HL-60/S4 treated with phorbol 12-myristate 13-acetate at 8.2 ng/mL for 4 days and 3 days (cell line): ENCODE results near the gene LRP10.
"Not testable (repeated sequence)": the region's sequence is repeated elsewhere in the genome, so short reads cannot be mapped to it uniquely, and the experiment has no call there.

Source experiments
- in situ Hi-C: fragments of 300-500 bp; cut with MboI; formaldehyde crosslinking; loops from 2 replicates; pipeline ENCODE4 v1.15.0; 2022; ENCODE audit warnings: low sequenced_read_pairs

LRP10 gene, protein sequence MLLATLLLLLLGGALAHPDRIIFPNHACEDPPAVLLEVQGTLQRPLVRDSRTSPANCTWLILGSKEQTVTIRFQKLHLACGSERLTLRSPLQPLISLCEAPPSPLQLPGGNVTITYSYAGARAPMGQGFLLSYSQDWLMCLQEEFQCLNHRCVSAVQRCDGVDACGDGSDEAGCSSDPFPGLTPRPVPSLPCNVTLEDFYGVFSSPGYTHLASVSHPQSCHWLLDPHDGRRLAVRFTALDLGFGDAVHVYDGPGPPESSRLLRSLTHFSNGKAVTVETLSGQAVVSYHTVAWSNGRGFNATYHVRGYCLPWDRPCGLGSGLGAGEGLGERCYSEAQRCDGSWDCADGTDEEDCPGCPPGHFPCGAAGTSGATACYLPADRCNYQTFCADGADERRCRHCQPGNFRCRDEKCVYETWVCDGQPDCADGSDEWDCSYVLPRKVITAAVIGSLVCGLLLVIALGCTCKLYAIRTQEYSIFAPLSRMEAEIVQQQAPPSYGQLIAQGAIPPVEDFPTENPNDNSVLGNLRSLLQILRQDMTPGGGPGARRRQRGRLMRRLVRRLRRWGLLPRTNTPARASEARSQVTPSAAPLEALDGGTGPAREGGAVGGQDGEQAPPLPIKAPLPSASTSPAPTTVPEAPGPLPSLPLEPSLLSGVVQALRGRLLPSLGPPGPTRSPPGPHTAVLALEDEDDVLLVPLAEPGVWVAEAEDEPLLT

DNA sequence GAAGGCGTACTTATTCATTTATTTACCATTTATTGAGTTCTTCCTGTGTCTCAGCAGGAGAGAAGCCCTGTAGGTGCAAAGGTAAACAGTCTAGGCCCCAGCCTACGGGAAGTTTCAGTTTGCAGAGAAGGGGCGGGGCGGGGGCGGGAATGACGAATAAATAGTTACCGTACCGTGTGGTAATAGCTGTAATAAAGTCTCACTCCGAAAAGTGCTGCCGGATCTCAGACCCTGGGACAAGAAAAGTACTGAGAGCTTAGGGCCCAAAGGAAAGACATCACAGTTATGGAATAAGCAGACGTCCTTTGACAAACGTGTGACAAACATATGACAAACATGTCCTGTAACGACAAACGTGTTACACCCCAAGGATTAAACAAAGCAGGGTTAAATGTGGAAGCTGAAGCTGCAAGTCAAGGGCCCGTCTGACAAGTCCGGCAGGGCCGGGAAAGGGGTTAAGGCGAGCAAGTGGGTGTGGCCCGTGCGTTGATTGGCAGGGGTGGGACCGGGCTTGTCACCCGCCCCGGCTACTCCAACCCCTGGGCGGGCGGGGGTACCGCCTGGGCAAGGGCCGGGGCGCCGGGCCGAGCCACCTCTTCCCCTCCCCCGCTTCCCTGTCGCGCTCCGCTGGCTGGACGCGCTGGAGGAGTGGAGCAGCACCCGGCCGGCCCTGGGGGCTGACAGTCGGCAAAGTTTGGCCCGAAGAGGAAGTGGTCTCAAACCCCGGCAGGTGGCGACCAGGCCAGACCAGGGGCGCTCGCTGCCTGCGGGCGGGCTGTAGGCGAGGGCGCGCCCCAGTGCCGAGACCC is at the start of gene LRP10:
Gene LRP10 (plus strand): TSS at position 517 of the 809 bp plus-strand sequence. CDS start 564 bp downstream, outside the sequence.
- in situ Hi-C loops = no loop called here

DNA sequence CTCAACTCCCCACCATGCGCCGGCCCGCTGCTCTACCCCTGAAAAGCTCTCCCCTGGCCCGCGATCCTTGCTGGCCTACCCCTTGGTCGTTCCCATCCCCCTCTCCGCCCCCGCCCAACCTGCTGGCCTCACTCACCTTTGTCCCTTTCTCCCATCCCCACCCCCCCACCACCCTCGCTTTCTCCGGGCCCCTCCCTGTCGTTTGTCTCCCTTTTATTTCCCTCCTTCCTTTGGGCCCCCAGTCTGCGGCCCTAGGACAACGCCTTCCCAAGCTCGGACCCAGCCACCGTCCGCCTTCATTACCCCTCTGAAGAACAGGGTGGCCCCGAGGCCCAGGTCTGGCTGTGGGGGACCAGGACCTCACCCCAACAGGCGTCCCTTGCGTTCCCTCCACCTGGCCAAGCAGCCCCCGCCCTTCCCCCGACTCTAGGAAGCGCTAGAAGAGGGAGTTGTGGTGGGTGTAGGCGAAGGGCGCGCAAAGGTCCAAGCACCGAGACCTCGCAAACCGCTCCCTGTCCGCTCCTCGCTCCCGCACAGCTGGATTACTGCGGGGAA is 49.4 kb upstream of the LRP10 start:
- in situ Hi-C loops = no loop called here

DNA sequence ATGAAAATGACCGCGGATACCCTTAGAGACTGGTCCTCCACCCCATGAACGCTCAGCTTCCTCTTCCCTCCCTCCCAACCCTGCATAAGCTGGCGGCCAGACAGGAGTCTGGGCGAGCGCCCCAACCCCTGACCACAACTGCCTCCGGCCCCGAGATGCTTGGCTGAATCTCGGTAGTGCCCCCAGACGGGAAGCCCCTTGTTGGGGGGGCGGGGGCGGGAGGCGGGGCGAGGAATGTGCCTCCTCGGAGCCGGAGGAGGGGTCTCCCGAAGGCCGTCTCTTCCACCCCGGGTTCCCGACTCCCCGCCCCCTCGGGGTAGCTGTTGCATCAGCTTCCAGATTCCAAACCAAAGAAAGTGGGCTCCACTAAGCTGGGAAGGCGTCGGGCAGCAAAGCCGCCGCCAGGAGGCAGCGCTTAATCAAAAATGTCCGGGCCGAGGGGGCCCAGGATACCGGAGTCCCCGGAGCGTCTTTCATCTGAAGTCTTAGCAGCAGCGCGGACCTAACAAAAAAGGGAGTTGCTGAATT is 48.9 kb upstream of the LRP10 start:
- in situ Hi-C loops = no loop called here

DNA sequence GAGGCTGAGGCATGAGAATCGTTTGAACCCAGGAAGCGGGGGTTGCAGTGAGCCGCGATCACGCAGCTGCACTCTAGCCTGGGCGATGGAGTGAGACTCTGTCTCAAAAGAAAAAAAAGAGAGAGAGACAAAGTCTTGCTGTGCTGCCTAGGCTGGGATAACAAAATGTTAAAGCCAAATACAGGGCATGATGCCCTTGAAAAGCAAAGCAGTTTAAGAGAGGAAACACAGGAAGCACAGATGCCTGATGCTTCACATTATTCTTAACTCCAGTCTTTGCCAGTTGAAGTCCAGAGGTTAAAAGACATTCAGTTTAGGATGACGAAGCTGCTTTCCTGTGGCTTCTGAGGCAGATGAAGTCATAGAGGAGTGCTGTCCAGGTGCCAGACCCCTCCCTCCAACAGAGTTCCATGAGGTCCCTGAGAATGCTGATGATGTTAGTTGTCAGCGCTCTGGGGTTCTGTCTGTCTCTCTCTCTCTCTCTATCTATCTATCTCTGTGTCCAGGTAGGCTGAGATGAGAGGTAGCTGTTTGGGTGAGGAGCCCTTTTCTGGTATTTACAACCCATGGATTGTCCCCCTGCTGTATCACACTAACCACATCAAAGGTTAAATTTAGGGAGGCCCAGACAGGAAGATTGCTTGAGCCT is 46.7 kb upstream of the LRP10 start:
- in situ Hi-C loops = no loop called here

DNA sequence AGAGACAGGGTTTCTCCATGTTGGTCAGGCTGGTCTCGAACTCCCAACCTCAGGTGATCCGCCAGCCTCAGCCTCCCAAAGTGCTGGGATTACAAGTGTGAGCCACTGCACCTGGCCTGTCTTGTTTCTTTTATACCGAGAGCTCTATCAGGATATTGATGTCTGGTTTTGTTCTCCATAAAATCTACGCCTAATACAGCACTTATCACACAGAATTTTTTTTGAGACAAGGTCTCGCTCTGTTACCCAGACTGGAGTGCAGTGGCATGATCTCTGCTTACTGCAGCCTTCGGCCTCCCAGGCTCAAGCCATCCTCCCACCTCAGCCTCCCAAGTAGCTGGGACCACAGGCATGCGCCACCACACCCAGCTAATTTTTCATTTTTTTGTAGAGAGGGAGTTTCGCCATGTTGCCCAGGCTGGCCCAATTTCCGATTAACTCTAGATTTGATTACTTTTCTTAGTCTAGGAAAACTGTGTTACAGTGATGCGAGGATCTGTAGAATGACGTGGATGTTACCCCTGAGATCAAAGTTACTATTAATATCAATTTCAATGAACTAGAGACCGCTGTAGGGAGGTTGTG is 42.4 kb upstream of the LRP10 start:
- in situ Hi-C loops = not testable (repeated sequence)

DNA sequence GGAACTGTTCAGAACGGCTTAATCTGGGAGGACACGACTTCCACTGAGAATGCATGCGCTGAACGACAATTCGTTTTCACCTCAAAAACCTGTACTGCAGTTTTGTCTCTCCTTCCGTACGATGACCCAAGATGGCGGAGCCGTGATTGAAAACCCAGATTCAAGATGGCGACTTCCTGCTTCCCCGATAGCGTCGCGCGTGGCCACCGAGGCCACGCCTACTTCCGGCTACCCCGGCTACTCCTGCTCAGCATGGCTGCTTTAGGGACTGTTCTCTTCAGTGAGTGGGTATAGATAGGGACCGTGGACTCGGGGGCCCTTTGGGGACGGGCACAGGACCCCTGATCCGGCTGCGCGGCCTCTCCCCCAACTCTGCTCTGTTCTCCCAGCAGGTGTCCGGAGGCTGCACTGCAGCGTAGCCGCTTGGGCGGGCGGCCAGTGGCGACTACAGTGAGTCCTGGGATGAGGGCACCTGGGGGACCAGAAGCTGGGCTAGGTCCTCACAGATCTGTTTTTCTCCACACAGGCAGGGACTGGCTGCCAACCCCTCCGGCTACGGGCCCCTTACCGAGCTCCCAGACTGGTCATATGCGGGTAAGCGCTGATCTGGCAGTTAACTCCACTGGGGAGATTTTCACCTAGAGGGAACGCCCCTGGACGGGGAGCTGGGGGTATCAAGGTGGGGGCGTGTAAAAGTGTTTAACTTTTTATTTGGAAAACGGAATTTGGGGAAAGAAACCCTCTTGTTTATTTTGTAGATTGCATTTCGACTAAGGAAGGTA is 41.7 kb upstream of the LRP10 start, which contains the start of gene MRPL52:
Gene MRPL52 (plus strand): TSS at position 227 of the 782 bp plus-strand sequence. CDS start 26 bp downstream, at position 253.
- in situ Hi-C loops = no loop called here

DNA sequence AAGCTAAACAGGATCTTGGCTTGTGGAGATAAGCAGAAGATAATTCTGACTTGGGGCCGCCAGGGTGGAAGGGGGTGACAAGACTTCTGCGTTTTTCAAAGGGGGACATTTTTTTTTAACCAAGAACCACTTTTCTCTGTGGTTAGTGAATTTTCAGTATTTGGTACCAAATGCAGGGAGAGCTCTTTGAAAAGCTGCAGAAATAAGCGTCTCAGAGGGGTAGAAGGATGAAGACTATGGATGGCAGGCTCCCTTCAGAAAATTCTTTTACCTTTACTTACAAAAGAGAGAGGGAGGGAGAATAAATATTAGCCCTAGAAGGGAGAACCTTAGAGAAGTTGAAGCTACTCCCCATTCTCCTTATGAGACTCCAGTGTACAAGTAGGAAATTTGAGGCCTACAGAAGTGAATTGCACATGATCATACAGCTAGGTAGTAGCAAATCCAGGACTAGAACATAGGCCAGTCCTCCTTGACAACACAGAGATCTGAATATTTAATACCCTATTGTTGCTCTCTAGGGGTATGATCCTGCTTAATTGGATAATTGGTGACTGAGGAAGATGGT is 41.0 kb upstream of the LRP10 start:
- in situ Hi-C loops = no loop called here

DNA sequence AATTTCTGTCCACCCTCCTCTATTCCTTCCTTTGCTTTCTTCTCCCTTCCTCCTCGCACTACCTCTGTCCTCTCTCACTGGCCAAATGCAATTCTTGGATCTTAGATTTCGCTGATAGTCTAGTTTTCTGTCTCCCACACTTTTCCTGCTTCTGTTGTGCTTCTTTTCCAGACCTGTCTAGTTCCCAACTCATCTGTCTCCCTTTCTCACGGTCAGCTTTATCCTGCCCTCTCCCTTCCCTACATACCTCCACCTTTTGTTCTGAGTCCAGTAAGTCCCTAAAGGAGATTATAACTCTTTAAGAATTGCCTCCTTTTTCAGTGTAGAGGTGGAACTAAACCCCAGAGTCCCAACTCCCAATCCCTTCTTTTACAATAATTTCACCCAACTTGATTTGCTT is 36.0 kb upstream of the LRP10 start:
- in situ Hi-C loops = no loop called here

DNA sequence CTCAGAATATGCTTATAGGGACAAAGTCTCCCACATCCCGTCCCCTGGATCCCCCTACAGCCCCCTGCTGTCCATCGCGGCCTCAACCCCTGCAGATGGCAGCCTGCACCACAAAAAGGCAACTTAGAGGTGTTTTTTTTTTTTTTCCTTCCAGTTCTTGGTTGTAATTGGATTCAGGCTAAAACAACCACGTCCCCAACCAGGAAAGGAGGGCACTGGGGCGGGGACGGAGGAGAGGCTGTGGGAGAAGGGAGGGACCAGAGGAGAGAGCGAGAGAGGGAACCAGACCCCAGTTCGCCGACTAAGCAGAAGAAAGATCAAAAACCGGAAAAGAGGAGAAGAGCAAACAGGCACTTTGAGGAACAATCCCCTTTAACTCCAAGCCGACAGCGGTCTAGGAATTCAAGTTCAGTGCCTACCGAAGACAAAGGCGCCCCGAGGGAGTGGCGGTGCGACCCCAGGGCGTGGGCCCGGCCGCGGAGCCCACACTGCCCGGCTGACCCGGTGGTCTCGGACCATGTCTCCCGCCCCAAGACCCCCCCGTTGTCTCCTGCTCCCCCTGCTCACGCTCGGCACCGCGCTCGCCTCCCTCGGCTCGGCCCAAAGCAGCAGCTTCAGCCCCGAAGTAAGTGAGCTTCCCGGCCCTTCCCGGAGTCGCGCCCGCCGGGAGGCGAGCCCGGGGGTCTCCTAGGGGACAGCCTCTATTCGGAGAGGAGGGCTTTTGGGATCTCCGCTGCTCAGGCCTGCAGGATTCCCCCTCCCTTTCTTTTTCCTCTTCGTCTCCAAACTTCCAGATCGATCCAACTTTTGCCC is 35.0 kb upstream of the LRP10 start, which contains the start of gene MMP14:
Gene MMP14 (plus strand): TSS at position 285 of the 813 bp plus-strand sequence. CDS start 233 bp downstream, at position 518.
- in situ Hi-C loops = no loop called here

DNA sequence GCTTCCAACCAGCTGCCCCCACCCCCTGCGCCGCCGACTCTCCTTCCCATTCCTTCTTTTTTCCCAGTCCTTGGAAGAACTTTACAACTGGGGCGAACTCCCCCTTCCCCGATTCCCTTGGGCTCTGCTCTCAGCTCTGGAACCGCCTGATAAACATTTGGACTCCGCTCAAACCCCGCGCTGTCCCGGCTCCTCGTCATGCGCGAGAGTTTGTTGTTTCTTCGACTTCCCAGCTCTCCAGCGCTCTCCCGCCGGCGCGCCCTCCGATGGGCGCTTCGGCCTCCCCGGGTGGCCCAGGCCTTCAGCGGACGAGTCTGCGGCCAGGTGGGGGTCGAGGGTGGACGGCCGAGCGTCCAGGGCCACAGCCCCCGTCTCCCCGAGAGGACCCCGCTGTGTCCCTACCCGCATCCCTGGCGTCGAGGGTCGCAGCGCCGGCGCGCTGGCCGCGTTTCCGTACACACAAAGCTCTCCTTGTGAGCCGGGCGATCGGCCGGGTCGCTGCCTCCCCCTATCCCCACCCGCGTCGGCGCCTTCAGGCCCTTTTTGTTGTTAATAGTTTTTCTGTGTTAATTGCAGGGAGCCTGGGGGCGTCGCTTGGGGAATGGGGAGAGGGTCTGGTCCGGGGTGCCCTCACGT is 34.3 kb upstream of the LRP10 start:
- in situ Hi-C loops = no loop called here

DNA sequence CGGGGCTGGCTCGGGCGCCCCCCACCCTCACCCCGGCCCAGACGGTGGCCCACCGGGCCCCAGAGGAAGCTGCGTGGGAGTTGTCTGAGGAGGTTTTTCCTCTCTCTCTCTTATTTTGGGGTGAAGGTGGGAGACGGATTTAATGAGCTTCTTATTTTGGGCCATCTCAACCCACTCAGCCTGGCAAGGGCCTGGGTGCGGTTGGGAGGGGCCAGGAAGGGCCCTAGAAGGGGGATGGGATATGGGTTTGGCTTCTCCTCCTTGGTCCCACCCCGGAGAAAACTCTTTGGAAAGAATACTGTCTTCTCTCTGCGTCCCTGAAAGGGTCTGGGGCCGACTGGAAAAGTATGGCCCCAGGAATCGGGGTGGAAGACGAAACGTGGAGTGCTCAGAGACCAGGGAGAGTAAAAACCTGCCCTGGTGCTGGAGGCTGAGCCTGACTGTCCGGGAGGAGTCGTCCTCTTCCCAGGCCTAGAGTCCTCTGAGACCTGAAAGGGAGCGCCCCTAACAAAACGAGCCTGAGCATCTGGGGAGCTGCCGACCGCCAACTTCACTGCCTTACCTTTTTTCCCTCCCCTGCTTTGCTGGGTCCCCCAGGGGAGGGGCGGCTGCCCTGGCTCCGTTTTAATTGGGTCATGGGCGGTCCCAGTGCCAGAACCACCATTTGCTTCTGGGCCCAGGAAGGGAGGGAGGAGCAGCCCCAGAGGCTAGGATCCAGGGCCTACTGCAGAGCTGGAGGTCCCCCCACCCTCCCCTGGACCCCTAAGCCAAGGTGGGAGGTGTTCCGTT is 33.6 kb upstream of the LRP10 start:
- in situ Hi-C loops = no loop called here

DNA sequence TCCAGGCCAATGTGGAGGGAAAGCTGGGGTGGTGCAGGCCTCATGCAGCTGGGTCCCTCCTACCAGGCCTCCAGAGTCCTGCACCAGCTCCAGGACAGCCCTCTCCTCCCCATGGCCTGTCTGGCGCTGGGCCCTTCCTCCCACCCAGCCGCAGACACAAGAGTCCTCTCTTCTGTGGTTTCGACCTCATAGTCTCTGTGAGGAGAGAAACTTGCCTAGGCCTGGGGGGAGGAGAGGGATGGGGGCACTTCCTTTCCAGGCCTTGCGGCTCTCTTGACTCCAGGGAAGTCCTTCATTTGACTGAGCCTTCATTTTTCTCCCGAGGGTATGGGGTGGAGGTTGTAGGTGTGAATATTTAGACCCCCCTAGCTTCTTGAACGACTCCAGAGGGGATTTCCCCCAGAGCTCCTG is 32.9 kb upstream of the LRP10 start:
- in situ Hi-C loops = no loop called here

DNA sequence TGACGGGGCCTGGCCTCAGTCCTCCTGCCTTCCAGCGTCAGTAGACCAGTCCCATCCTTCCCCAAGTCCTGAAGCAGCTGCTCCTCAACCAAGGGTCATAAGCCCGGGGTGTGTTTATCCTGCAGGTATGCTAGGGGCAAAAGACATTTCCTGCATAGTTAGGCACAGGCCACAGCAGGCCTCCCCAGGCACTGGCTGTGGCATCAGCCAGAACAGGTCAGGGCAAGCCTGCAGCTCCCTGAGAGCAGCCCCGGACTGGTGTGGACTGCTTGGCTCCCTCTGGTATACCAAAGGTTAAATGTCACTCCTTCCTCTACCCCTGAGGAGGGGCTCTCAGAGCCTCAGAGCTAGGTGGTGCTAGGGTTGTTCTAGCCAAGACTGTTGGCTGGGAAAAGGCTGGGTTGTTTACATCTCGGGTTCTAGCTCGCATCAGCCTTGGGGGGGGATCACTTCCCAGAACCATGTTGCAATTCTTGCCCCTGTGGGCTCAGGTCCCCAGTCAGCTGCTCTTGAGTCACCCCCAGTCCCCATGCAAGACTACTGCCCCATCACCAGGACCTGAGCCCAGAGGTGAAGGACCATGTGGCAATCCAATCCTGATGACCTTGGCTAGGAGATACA is 32.3 kb upstream of the LRP10 start:
- in situ Hi-C loops = no loop called here

DNA sequence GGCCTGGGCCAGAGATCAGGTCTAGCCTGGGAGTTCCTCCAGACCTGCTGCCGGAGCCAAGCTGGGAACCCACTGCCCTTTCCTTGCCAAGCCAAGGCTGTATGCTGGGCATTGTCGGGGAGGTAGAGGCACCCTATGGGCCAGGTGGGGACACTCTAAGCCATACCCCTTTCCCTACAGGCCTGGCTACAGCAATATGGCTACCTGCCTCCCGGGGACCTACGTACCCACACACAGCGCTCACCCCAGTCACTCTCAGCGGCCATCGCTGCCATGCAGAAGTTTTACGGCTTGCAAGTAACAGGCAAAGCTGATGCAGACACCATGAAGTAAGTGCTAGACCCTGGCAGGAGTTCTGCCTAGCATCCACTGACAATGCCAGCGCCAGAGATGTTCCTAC is 30.2 kb upstream of the LRP10 start:
- in situ Hi-C loops = no loop called here

DNA sequence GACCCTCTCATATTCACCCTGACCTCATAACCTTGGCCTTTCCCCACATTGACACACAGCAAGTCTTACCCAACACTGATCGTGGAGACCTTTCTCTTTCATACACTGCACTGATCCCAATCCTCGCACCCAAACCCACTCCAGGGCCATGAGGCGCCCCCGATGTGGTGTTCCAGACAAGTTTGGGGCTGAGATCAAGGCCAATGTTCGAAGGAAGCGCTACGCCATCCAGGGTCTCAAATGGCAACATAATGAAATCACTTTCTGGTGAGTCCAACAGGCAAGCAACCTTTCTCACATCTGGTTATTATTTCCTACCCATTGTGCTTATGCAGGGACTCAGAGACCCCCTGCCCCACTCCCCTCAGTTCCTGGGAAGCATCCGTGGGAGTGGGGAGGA is 29.8 kb upstream of the LRP10 start:
- in situ Hi-C loops = no loop called here
